Thyroid gland (tissue), 4 donors: Measurements from ENCODE around the gene ESR1. TPM values are rescaled to one million over a fixed set of nuclear protein-coding genes. Genes with fewer than 3 reads are reported as not detected.
"Not testable (repeated sequence)": the region's sequence is repeated elsewhere in the genome, so short reads cannot be mapped to it uniquely, and the experiment has no call there.

Experiments used
- DNase-seq, 2 donors: peaks; one replicate each; pipeline ENCODE4 v3.0.0-alpha.2; 2019
- H3K27ac ChIP-seq, 3 donors: fragments of 200-600 bp; sonication (generic); 1 replicate in 2 of 3; 2 replicates in 1 of 3; pipeline ENCODE4 v1.5.1; 2016 to 2019; ENCODE audit warnings: mild to moderate bottlenecking in 1 of 3, moderate library complexity in 1 of 3
- H3K27me3 ChIP-seq: fragments of 200-600 bp; sonication (generic); one replicate; pipeline ENCODE4 v1.5.1; 2019
- H3K36me3 ChIP-seq, 2 donors: fragments of 200-600 bp; sonication (generic); one replicate each; pipeline ENCODE4 v1.5.1; 2016 to 2019
- H3K4me1 ChIP-seq, 2 donors: fragments of 200-600 bp; sonication (generic); one replicate each; pipeline ENCODE4 v1.5.1; 2017 to 2019
- H3K4me3 ChIP-seq, 3 donors: fragments of 200-600 bp; sonication (generic); replicated peaks in 1 of 3; 1 replicate in 2 of 3; 2 replicates in 1 of 3; pipeline ENCODE4 v1.5.1; 2016; ENCODE audit warnings: mild to moderate bottlenecking in 1 of 3
- H3K9me3 ChIP-seq: fragments of 200-600 bp; sonication (generic); one replicate; pipeline ENCODE4 v1.5.1; 2017
- CTCF ChIP-seq, 6 experiments: fragments of 200-600 bp in 3 of 6; fragments of 450-650 bp in 3 of 6; sonication (generic) in 3 of 6; IDR thresholded peaks; one replicate each; pipeline ENCODE4 v1.5.1; 2016 to 2019; ENCODE audit warnings: antibody characterized with exemption in 6 of 6, mild to moderate bottlenecking in 2 of 6, inconsistent platforms in 1 of 6, moderate library complexity in 1 of 6
- POLR2A ChIP-seq, 2 donors: fragments of 450-650 bp; IDR thresholded peaks; one replicate each; pipeline ENCODE4 v1.6.1; 2017; ENCODE audit warnings: antibody characterized with exemption in 2 of 2, mild to moderate bottlenecking in 2 of 2, moderate library complexity in 1 of 2
- WGBS, 2 donors: methylation state at CpG; one replicate each; pipeline ENCODE4 v1.1.5; 2017; 5-methylcytosine and 5-hydroxymethylcytosine counted together
- intact Hi-C: fragments of 100-400 bp; cut with DNase I; formaldehyde crosslinking; loops from one replicate; pipeline ENCODE4 v1.15.1; 2023
- total RNA-seq, 4 donors: library from RNA; depleted of rRNA; stranded (reverse); fragments of >200 nt; gene quantifications; one replicate each; pipeline ENCODE4 v1.2.3, GENCODE V29; 2016

Gene ESR1
- total RNA-seq, 4 donors from 2014 or later = 3.2 to 4.7 (median 3.6) TPM

DNA sequence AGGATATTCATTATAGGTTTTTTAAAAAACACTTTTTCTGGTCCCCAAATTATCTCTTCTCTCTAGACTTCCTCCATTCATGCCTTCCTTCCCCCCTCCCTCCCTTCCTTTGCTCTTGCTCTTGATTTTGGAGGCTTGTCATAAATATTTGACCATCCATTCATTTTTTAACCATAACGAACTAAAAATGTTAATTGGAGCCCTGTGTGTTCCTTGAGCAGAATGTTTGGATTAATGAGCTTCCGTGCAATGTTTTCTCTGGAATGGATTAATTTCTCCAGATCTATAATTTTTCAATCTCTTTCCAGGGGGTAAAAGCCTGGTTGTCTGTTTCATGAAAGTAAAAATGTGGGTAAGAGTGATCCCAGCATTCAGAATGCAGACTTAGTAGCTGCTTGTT lies 155.5 kb downstream of the ESR1 start:
- H3K4me1 ChIP-seq = no peaks in the 10 kb centered on the region
- WGBS, 2 donors = 71 to 78% methylated on average over 2 of the region's 2 CpGs
- no peak overlapping the region for H3K4me3 ChIP-seq
- TF ChIP-seq CTCF (IDR thresholded peaks at IDR 0.05) = no peak
- no peak for TF ChIP-seq POLR2A (IDR thresholded peaks at IDR 0.05)
- no peaks in the 10 kb centered on the region for H3K36me3 ChIP-seq
- no peaks in the 10 kb centered on the region for H3K9me3 ChIP-seq
- H3K27ac ChIP-seq = no peak overlapping the region
- intact Hi-C loops = no loop called here
- DNase-seq = no peak
- H3K27me3 ChIP-seq = no peaks in the 10 kb centered on the region

DNA sequence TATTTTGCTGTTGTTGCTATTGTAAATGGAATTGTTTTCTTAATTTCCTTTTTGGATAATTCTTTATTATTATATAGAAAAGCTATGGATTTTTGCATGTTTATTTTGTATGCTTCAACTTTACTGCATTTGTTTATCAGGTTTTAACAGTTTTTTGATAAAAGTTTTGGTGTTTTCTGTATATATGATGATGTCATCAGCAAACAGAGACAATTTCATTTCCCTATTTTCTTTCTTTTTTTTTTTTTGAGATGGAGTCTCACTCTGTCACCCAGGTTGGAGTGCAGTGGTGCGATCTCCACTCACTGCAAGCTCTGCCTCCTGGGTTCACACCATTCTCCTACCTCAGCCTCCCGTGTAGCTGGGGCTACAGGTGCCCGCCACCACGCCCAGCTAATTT lies 156.9 kb downstream of the ESR1 start:
- H3K4me1 ChIP-seq, H3K36me3 ChIP-seq, H3K27me3 ChIP-seq, H3K27ac ChIP-seq, intact Hi-C loops, H3K4me3 ChIP-seq, H3K9me3 ChIP-seq, DNase-seq: not testable (repeated sequence)
- 94 to 95% methylated on average over 4 of the region's 4 CpGs for WGBS, 2 donors

- Histone ChIP-seq H3K27me3 (no peaks in the 10 kb centered on the region), H3K9me3 (no peaks in the 10 kb centered on the region), H3K4me1 (no peaks in the 10 kb centered on the region), H3K4me3 (no peak overlapping the region), H3K27ac (no peak overlapping the region), H3K36me3 (no peaks in the 10 kb centered on the region)
- intact Hi-C loops = no loop called here
- WGBS, 2 donors = 85 to 90% methylated on average over 4 of the region's 4 CpGs
- DNase-seq = no peak
- no peak for TF ChIP-seq CTCF (IDR thresholded peaks at IDR 0.05)
- no peak for TF ChIP-seq POLR2A (IDR thresholded peaks at IDR 0.05)
These were observed 166.7 kb downstream of the ESR1 start for GRCh38 chr6:151974061-151974617.

DNA sequence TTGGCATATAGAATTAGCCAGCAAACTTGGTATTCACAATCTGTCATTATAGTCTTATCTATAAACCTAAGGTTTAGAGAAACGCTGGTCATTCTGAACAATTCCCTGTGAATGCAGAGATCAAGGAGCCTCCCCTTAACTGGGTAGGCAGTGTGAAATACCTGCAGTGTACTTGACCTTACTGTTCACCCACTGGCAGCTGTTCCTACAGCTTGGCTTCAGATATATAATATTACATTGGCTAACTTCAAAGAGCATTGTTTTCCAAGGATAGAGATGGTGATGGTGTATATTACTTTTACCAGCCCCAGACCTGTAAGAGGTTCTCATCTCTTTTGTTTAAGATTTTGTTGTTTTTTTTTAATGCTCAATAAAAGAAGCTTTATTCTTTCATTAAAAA lies 168.3 kb downstream of the ESR1 start:
- 76% methylated on average over 1 of the region's 1 CpG for WGBS, 2 donors
- H3K27me3 ChIP-seq = no peaks in the 10 kb centered on the region
- H3K9me3 ChIP-seq = no peaks in the 10 kb centered on the region
- DNase-seq = no peak
- H3K27ac ChIP-seq = no peak overlapping the region
- H3K4me1 ChIP-seq = no peaks in the 10 kb centered on the region
- no peak overlapping the region for H3K4me3 ChIP-seq
- TF ChIP-seq CTCF (IDR thresholded peaks at IDR 0.05) (no peak), POLR2A (IDR thresholded peaks at IDR 0.05) (no peak)
- intact Hi-C loops = no loop called here
- H3K36me3 ChIP-seq = no peaks in the 10 kb centered on the region

DNA sequence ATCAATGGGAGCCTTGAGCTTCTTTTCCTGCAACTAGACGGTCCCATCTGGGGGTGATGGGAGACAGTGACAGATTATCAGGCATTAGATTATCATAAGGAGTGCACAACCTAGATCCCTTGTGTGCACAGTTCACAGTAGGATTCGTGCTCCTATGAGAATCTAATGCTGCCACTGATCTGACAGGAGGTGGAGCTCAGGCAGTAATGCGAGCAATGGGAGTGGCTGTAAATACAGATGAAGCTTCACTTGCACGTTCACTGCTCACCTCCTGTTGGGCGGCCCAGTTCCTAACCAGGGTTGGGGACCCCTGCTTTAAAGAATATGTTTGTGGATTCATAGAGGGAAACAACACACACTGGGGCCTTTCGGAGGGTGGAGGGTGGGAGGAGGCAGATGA lies 180.7 kb downstream of the ESR1 start:
- H3K27ac ChIP-seq, H3K9me3 ChIP-seq, H3K36me3 ChIP-seq, H3K4me3 ChIP-seq, intact Hi-C loops, H3K4me1 ChIP-seq, DNase-seq, H3K27me3 ChIP-seq: not testable (repeated sequence)
- whole genome bisulfite sequencing, 2 donors = 56 to 59% methylated on average over 6 of the region's 6 CpGs

DNA sequence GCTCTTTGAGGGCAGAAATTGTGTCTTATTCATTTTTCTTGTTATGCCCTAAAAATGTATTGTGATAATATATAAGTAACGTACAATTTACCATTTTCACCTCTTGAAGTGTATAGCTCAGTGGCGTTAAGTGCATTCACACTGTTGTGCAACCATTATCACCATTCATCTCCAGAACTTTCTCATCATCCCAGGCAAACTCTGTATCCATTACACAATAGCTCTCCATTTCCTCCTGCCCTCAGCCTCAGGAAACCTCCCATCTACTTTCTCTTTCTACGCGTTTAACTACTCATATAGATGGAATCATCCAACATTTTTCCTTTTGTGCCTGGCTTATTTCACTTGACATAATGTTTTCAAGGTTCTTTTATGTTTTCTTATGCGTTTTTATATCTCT lies 184.6 kb downstream of the ESR1 start:
- Histone ChIP-seq H3K36me3 (no peaks in the 10 kb centered on the region), H3K4me3 (no peak overlapping the region), H3K4me1 (no peaks in the 10 kb centered on the region), H3K27me3 (no peaks in the 10 kb centered on the region), H3K27ac (no peak overlapping the region), H3K9me3 (no peaks in the 10 kb centered on the region)
- intact Hi-C loops = no loop called here
- WGBS, 2 donors = 84 to 89% methylated on average over 5 of the region's 5 CpGs
- TF ChIP-seq CTCF (IDR thresholded peaks at IDR 0.05) (no peak), POLR2A (IDR thresholded peaks at IDR 0.05) (no peak)
- DNase-seq = no peak
